GM12872 (cell line): Measurements from ENCODE around the gene SCFD2.

ENCODE experiments used
- CTCF ChIP-seq: IDR thresholded peaks from 3 replicates; pipeline ENCODE4 v1.5.1; 2011; ENCODE audit warnings: low read depth, mild to moderate bottlenecking, low read length, moderate library complexity; ENCODE audit not compliant: insufficient read depth

The SCFD2 gene

GRCh38 chr4:53371049-53371448 lies 5.2 kb upstream of the SCFD2 start:
- TF ChIP-seq CTCF = no peak

GRCh38 chr4:53367721-53368120 lies 1.9 kb upstream of the SCFD2 start:
- no peak for TF ChIP-seq CTCF

GRCh38 chr4:53366301-53366716 lies 448 bp upstream of the SCFD2 start:
- TF ChIP-seq CTCF = no peak

GRCh38 chr4:53365121-53365485 lies 758 bp downstream of the SCFD2 start:
- no peak for TF ChIP-seq CTCF

GRCh38 chr4:53364624-53365023 lies 1.2 kb downstream of the SCFD2 start:
- no peak for TF ChIP-seq CTCF

- no peak for TF ChIP-seq CTCF
Measured at GRCh38 chr4:53362093-53362492, 3.8 kb downstream of the SCFD2 start.

GRCh38 chr4:53361451-53361850 lies 4.4 kb downstream of the SCFD2 start:
- no peak for TF ChIP-seq CTCF
